CD4-positive, alpha-beta memory T cell (primary cell): ENCODE data around the gene RAB13. TPM values are rescaled to one million over a fixed set of nuclear protein-coding genes. Genes with fewer than 3 reads are reported as not detected.
"Not testable (repeated sequence)": the region's sequence is repeated elsewhere in the genome, so short reads cannot be mapped to it uniquely, and the experiment has no call there.

ENCODE experiments used
- CTCF ChIA-PET: fragments of 350-600 bp; sonication (Branson Sonifier 250); formaldehyde crosslinking; loops from one replicate; lab custom pipeline; 2021; ENCODE audit warnings: inconsistent platforms; ENCODE audit not compliant: partially characterized antibody; lab: Charles Lee
- POLR2A ChIA-PET: fragments of 350-600 bp; sonication (Branson Sonifier 250); formaldehyde crosslinking; loops from one replicate; lab custom pipeline; 2021; ENCODE audit not compliant: partially characterized antibody; lab: Charles Lee
- DNase-seq, 5 donors: peaks; one replicate each; pipeline versions ENCODE4 v3.0.0 to v3.0.0-alpha.2; 2020 to 2022; ENCODE audit warnings: mixed read lengths in 1 of 5
- H3K27ac ChIP-seq: one replicate; pipeline ENCODE4 v1.7.0; 2013; ENCODE audit warnings: low read depth, low read length
- H3K27me3 ChIP-seq: 2 replicates; pipeline ENCODE4 v1.7.0; 2013; ENCODE audit warnings: mild to moderate bottlenecking, low read length, moderate library complexity; ENCODE audit not compliant: insufficient read depth
- H3K36me3 ChIP-seq: 2 replicates; pipeline ENCODE4 v1.7.0; 2013; ENCODE audit warnings: mild to moderate bottlenecking, low read length, moderate library complexity; ENCODE audit not compliant: insufficient read depth
- H3K4me1 ChIP-seq: 2 replicates; pipeline ENCODE4 v1.7.0; 2013; ENCODE audit warnings: mild to moderate bottlenecking, low read length, moderate library complexity; ENCODE audit not compliant: insufficient read depth
- H3K4me3 ChIP-seq, 2 donors: one replicate each; pipeline ENCODE4 v1.7.0; 2013; ENCODE audit warnings: low read length in 2 of 2, mild to moderate bottlenecking in 1 of 2
- H3K9me3 ChIP-seq, 2 donors: one replicate each; pipeline ENCODE4 v1.7.0; 2013; ENCODE audit warnings: low read length in 2 of 2, control low read depth in 1 of 2; ENCODE audit not compliant: control insufficient read depth in 1 of 2
- H3K27ac Mint-ChIP-seq, 7 donors: one replicate each; pipeline ENCODE4 v1.8.0; 2020 to 2021; ENCODE audit warnings: mixed read lengths in 7 of 7, mild to moderate bottlenecking in 6 of 7, inconsistent platforms in 3 of 7, moderate library complexity in 3 of 7
- H3K27me3 Mint-ChIP-seq, 2 donors: one replicate each; pipeline ENCODE4 v1.8.0; 2020 to 2021; ENCODE audit warnings: mixed read lengths in 2 of 2
- H3K36me3 Mint-ChIP-seq, 2 donors: one replicate each; pipeline ENCODE4 v1.8.0; 2020 to 2021; ENCODE audit warnings: mixed read lengths in 2 of 2, inconsistent platforms in 1 of 2, mild to moderate bottlenecking in 1 of 2
- H3K4me1 Mint-ChIP-seq, 4 donors: one replicate each; pipeline ENCODE4 v1.8.0; 2020 to 2021; ENCODE audit warnings: mixed read lengths in 4 of 4, mild to moderate bottlenecking in 1 of 4
- H3K4me3 Mint-ChIP-seq, 8 donors: one replicate each; pipeline ENCODE4 v1.8.0; 2020 to 2021; ENCODE audit warnings: mixed read lengths in 8 of 8, mild to moderate bottlenecking in 7 of 8, moderate library complexity in 6 of 8, inconsistent platforms in 3 of 8
- H3K9me3 Mint-ChIP-seq, 8 donors: one replicate each; pipeline ENCODE4 v1.8.0; 2020 to 2021; ENCODE audit warnings: mixed read lengths in 8 of 8, mild to moderate bottlenecking in 5 of 8, inconsistent platforms in 3 of 8, moderate library complexity in 1 of 8
- intact Hi-C: fragments of 100-400 bp; cut with micrococcal nuclease; formaldehyde crosslinking; loops from one replicate; pipeline ENCODE4 v1.15.1; 2023
- polyA plus RNA-seq, 2 donors: library from polyadenylated mRNA; unstranded; fragments of 300-500 nt; fragmentation: Illumina TruSeq; gene quantifications; one replicate each; pipeline ENCODE4 v1.2.3, GENCODE V29; 2021
- total RNA-seq, 2 experiments: library from RNA; stranded (reverse); gene quantifications; one replicate each; pipeline ENCODE4 v1.2.3, GENCODE V29; 2021

Gene RAB13
- total and polyA plus RNA-seq, 4 experiments from 2014 or later, result 0.47 TPM; not detected in 3

DNA sequence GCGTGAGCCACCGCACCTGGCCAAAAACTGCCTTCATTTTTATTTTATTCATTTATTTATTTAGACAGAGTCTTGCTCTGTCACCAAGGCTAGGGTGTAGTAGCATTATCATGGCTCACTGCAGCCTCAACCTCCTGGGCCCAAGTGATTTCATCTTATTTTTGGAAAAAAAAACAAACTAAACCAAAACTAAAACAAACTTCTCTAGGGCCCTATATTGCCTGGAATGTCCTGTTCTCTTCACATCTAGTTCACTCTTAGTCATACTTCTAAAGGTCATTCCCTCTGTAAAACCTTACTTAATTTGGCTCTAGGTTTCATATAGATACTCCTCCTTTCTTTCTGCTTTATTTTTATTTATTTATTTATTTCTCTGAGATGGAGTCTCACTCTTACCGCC lies 20.0 kb upstream of the RAB13 start:
- Mint-ChIP-seq H3K27me3 (no peaks in the 10 kb centered on the region), H3K4me3 (no peak overlapping the region), H3K27ac (no peak overlapping the region), H3K9me3 (no peaks in the 10 kb centered on the region), H3K4me1 (no peaks in the 10 kb centered on the region), H3K36me3 (no peaks in the 10 kb centered on the region)
- ChIA-PET CTCF (no interaction called here), POLR2A (no interaction called here)
- no peaks in the 10 kb centered on the region for H3K4me1 ChIP-seq
- intact Hi-C loops, result no loop called here
- DNase-seq, result no peak
- H3K4me3 ChIP-seq, result no peak overlapping the region
- H3K9me3 ChIP-seq, result no peaks in the 10 kb centered on the region
- H3K27me3 ChIP-seq, result no peaks in the 10 kb centered on the region
- H3K36me3 ChIP-seq, result no peaks in the 10 kb centered on the region
- no peak overlapping the region for H3K27ac ChIP-seq

DNA sequence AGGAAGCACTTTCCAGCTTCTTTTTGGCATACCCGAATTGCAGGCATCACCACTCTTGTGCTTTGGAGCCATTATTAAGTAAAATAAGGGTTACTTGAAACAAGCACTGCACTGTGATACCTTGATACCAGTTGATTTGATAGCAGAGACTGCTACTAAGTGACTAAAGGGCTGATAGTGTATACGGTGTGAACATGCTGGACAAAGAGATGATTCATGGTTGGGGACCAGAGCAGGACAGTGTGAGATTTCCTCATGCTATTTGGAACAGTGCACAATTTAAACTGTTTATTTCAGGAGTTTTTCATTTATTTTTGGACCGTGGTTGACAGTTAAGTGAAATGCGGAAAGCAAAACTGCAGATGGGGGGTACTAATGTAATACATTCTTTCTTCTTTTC lies 14.3 kb upstream of the RAB13 start:
- Mint-ChIP-seq H3K27ac (no peak overlapping the region), H3K4me3 (no peak overlapping the region), H3K4me1 (peaks cover under 1 to 4% (median 2%) of the 10 kb centered on the region in 4 donors), H3K27me3 (no peaks in the 10 kb centered on the region), H3K9me3 (no peaks in the 10 kb centered on the region), H3K36me3 (peaks cover 4 to 5% of the 10 kb centered on the region in 2 donors)
- H3K27me3 ChIP-seq, result no peaks in the 10 kb centered on the region
- no peaks in the 10 kb centered on the region for H3K4me1 ChIP-seq
- H3K36me3 ChIP-seq, result no peaks in the 10 kb centered on the region
- H3K9me3 ChIP-seq, result no peaks in the 10 kb centered on the region
- CTCF ChIA-PET, result interaction anchor here (1.9 kb wide), 1 partner anchor 14 kb away, joined by 4 read pairs; no protein-coding TSS in a partner anchor
- DNase-seq, result no peak
- POLR2A ChIA-PET, result interaction anchor here (3.3 kb wide), 1 partner anchor 9 kb away, joined by 17 read pairs; no protein-coding TSS in a partner anchor
- intact Hi-C loops, result no loop called here
- no peak overlapping the region for H3K4me3 ChIP-seq
- H3K27ac ChIP-seq, result no peak overlapping the region

DNA sequence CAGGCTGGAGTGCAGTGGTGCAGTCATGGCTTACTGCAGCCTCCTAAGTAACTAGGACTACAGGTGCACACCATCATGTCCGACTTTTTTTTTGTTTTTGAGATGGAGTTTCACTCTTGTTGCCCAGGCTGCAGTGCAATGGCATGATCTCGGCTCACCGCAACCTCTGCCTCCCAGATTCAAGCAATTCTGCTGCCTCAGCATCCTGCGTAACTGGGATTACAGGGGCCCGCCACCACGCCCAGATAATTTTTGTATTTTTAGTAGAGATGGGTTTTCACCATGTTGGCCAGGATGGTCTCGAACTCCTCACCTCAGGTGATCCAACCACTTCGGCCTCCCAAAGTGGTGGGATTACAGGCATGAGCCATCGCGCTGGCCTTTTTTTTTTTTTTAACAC lies 10.7 kb upstream of the RAB13 start:
- intact Hi-C loops, H3K27ac ChIP-seq, CTCF ChIA-PET, H3K27me3 ChIP-seq, H3K9me3 Mint-ChIP-seq, H3K4me3 ChIP-seq, H3K27me3 Mint-ChIP-seq, H3K4me3 Mint-ChIP-seq, POLR2A ChIA-PET, DNase-seq, H3K9me3 ChIP-seq: not testable (repeated sequence)
- H3K36me3 ChIP-seq, result peaks cover 11% of the 10 kb centered on the region
- peaks cover 19% of the 10 kb centered on the region for H3K4me1 ChIP-seq
- peak overlapping the region in 2 of 7 donors; percentile 52 to 70 for H3K27ac Mint-ChIP-seq
- peaks cover 20 to 28% of the 10 kb centered on the region in 2 donors for H3K36me3 Mint-ChIP-seq
- peaks cover 8 to 17% (median 12%) of the 10 kb centered on the region in 4 donors for H3K4me1 Mint-ChIP-seq

DNA sequence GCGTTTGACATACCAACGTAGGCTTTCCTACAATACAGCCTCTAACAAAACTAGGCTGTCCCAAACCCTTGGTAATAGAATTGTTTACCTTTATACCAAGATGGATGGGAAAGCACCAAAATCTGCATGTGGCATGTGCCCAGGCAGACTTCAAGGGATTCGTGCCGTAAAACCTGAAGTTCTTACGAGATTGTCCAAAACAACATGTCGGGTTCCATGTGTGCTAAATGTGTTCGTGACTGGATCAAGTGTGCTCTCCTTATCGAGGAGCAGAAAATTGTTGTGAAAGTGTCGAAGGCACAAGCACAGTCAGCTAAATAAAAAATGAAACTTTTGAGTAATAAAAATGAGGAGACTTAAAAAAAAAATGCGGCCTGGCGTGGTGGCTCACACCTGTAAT lies 9.5 kb upstream of the RAB13 start:
- ChIA-PET CTCF (interaction anchor here (1.1 to 1.5 kb wide), 2 partner anchors 9 to 198 kb away, joined by 3 to 7 read pairs; partner anchors contain the start of gene RAB13), POLR2A (interaction anchor here (1.6 to 1.9 kb wide), 2 partner anchors 18 to 73 kb away, joined by 6 to 7 read pairs; partner anchors contain the start of genes GATAD2B and JTB)
- Mint-ChIP-seq H3K9me3 (peaks cover 0 to 5% (median 0%) of the 10 kb centered on the region in 8 donors), H3K27me3 (no peaks in the 10 kb centered on the region), H3K36me3 (peaks cover 29 to 39% of the 10 kb centered on the region in 2 donors), H3K4me3 (peak overlapping the region in 1 of 8 donors; percentile 10), H3K4me1 (peaks cover 14 to 27% (median 20%) of the 10 kb centered on the region in 4 donors), H3K27ac (peak overlapping the region in 3 of 7 donors; percentile 43 to 65 (median 65))
- intact Hi-C loops, result no loop called here
- Histone ChIP-seq H3K4me1 (peaks cover 26% of the 10 kb centered on the region), H3K27ac (no peak overlapping the region), H3K9me3 (no peaks in the 10 kb centered on the region), H3K27me3 (no peaks in the 10 kb centered on the region), H3K36me3 (peaks cover 15% of the 10 kb centered on the region), H3K4me3 (no peak overlapping the region)
- DNase-seq, result no peak

DNA sequence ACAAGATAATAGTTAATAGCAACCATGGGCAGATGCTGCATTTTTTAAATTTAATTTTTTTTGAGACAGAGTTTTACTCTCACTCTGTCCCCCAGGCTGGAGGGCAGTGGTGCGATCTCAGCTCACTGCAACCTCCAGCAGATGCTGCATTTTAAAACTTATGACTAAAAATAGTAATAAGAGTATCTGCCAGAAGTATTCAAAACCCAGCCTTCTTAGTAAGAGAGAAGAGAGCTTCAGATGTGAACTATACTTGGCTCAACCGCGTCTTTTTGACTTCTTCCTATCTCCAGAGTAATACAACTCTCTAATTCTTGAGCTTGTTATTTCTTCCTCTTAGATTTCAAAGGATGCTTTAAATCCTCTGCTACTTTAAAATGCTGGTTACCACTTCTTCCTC lies 9.1 kb upstream of the RAB13 start:
- ChIA-PET POLR2A (interaction anchor here (0.6 to 1.9 kb wide), 3 partner anchors 17 to 238 kb away, joined by 3 to 7 read pairs (median 6); partner anchors contain the start of genes GATAD2B and JTB), CTCF (interaction anchor here (1.1 to 1.5 kb wide), 2 partner anchors 9 to 198 kb away, joined by 3 to 7 read pairs; partner anchors contain the start of gene RAB13)
- Histone ChIP-seq H3K9me3 (no peaks in the 10 kb centered on the region), H3K4me3 (no peak overlapping the region), H3K36me3 (peaks cover 15% of the 10 kb centered on the region), H3K27me3 (no peaks in the 10 kb centered on the region), H3K4me1 (peaks cover 29% of the 10 kb centered on the region), H3K27ac (no peak overlapping the region)
- Mint-ChIP-seq H3K27me3 (no peaks in the 10 kb centered on the region), H3K4me3 (peak overlapping the region in 1 of 8 donors; percentile 10), H3K4me1 (peaks cover 18 to 31% (median 24%) of the 10 kb centered on the region in 4 donors), H3K9me3 (peaks cover 0 to 6% (median 0%) of the 10 kb centered on the region in 8 donors), H3K27ac (peak overlapping the region in 2 of 7 donors; percentile 53 to 65), H3K36me3 (peaks cover 29 to 41% of the 10 kb centered on the region in 2 donors)
- DNase-seq, result no peak
- intact Hi-C loops, result no loop called here

DNA sequence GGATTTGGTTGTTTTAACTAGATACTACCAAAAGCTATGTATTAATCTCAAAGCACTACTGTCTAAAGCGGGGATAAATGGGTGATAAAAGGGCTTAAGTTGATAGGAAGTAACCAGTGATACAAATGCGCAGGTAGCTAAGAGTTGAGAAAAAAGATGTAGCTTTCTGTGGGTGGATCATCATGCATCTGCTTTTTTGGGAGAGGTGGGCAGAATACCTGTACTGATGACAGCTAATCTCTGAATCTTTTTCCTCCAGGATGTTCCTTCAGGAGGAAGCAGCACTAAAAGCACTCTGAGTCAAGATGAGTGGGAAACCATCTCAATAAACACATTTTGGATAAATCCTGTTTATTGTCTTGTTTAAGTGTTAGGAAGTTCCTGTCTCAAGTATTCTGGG lies 5.7 kb upstream of the RAB13 start:
- POLR2A ChIA-PET, result interaction anchor here (0.6 to 8.0 kb wide), 18 partner anchors 9 to 358 kb away, joined by 3 to 164 read pairs (median 21); partner anchors contain the start of genes CHTOP, CREB3L4, DENND4B and GATAD2B
- Histone ChIP-seq H3K27ac (peak overlapping the region; percentile 93), H3K4me3 (peak overlapping the region in 1 of 2 donors; percentile 92), H3K27me3 (no peaks in the 10 kb centered on the region), H3K36me3 (peaks cover 15% of the 10 kb centered on the region), H3K4me1 (peaks cover 36% of the 10 kb centered on the region), H3K9me3 (no peaks in the 10 kb centered on the region)
- Mint-ChIP-seq H3K27me3 (no peaks in the 10 kb centered on the region), H3K9me3 (peaks cover 0 to 6% (median 0%) of the 10 kb centered on the region in 8 donors), H3K36me3 (peaks cover 29 to 41% of the 10 kb centered on the region in 2 donors), H3K27ac (peak overlapping the region; percentile 93 to 100 (median 100)), H3K4me1 (peaks cover 19 to 38% (median 29%) of the 10 kb centered on the region in 4 donors), H3K4me3 (peak overlapping the region; percentile 94 to 99 (median 98))
- DNase-seq, result no peak
- intact Hi-C loops, result loop anchor here (2.0 kb wide), 2 partner anchors 191 to 359 kb away; no protein-coding TSS in a partner anchor
- CTCF ChIA-PET, result interaction anchor here (1.3 to 11.0 kb wide), 5 partner anchors 14 to 343 kb away, joined by 3 to 169 read pairs (median 6); partner anchors contain the start of genes CREB3L4, DENND4B and JTB

DNA sequence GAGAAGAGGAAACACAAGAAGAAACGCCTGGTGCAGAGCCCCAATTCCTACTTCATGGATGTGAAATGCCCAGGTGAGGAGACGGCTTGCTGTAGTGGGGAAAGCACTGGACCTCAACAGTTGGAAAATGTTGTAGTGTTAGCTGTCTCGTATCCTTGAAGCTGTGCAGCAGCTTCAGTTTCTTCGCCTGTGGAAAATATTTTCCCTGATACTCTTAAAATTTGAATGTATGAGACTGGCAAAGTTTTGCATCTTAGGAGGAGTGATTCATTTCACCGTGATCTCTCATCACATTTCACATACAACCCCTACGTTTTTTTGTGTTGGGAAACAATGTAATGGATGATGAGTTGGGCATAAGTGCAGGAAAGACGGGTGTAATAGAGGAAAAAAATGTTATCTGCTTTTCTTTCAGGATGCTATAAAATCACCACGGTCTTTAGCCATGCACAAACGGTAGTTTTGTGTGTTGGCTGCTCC lies 5.1 kb upstream of the RAB13 start:
- Histone ChIP-seq H3K36me3 (peaks cover 15% of the 10 kb centered on the region), H3K27me3 (no peaks in the 10 kb centered on the region), H3K4me3 (peak overlapping the region; percentile 87 to 92), H3K4me1 (peaks cover 37% of the 10 kb centered on the region), H3K9me3 (no peaks in the 10 kb centered on the region), H3K27ac (peak overlapping the region; percentile 93)
- POLR2A ChIA-PET, result interaction anchor here (0.6 to 8.0 kb wide), 47 partner anchors 10 to 964 kb away, joined by 3 to 164 read pairs (median 6); partner anchors contain the start of genes CHTOP, CREB3L4, CRTC2 and DENND4B
- Mint-ChIP-seq H3K9me3 (peaks cover 0 to 6% (median 0%) of the 10 kb centered on the region in 8 donors), H3K27ac (peak overlapping the region; percentile 93 to 100 (median 100)), H3K27me3 (peaks cover 2 to 3% of the 10 kb centered on the region in 2 donors), H3K4me3 (peak overlapping the region; percentile 94 to 99 (median 98)), H3K36me3 (peaks cover 29 to 41% of the 10 kb centered on the region in 2 donors), H3K4me1 (peaks cover 22 to 44% (median 33%) of the 10 kb centered on the region in 4 donors)
- intact Hi-C loops, result loop anchor here (2.0 kb wide), 2 partner anchors 192 to 358 kb away; no protein-coding TSS in a partner anchor
- CTCF ChIA-PET, result interaction anchor here (1.3 to 11.0 kb wide), 6 partner anchors 13 to 344 kb away, joined by 3 to 169 read pairs (median 5); partner anchors contain the start of genes CREB3L4, DENND4B and JTB
- no peak for DNase-seq
